Naive thymus-derived CD8-positive, alpha-beta T cell (primary cell): ENCODE measurements around the gene AKR1C2. TPM values are rescaled to one million over a fixed set of nuclear protein-coding genes. Genes with fewer than 3 reads are reported as not detected.
"Not testable (repeated sequence)": the region's sequence is repeated elsewhere in the genome, so short reads cannot be mapped to it uniquely, and the experiment has no call there.

ENCODE experiments used
- ATAC-seq, 2 donors: fragments of 150-1000 bp; cut with Tn5 transposase in 1 of 2; sonication (Bioruptor Pico), chemical (Tn5 transposase) in 1 of 2; 1 replicate in 1 of 2; 2 replicates in 1 of 2; pipeline ENCODE4 v1.10.0; 2021; ENCODE audit warnings: mild to moderate bottlenecking in 2 of 2, moderate library complexity in 2 of 2
- POLR2A ChIA-PET: fragments of 350-600 bp; sonication (Branson Sonifier 250); formaldehyde crosslinking; loops from one replicate; lab custom pipeline; 2021; ENCODE audit warnings: antibody characterized with exemption; lab: Charles Lee
- DNase-seq, 10 donors: peaks; one replicate each; pipeline versions ENCODE4 v3.0.0 to v3.0.0-alpha.2; 2020 to 2022
- H3K27ac Mint-ChIP-seq, 10 donors: one replicate each; pipeline ENCODE4 v1.8.0; 2020 to 2022; ENCODE audit warnings: mild to moderate bottlenecking in 10 of 10, mixed read lengths in 10 of 10, moderate library complexity in 4 of 10, inconsistent platforms in 1 of 10
- H3K27me3 Mint-ChIP-seq, 5 donors: one replicate each; pipeline ENCODE4 v1.8.0; 2021 to 2022; ENCODE audit warnings: mixed read lengths in 5 of 5
- H3K36me3 Mint-ChIP-seq, 3 donors: one replicate each; pipeline ENCODE4 v1.8.0; 2020 to 2022; ENCODE audit warnings: mixed read lengths in 3 of 3, mild to moderate bottlenecking in 2 of 3, inconsistent platforms in 1 of 3
- H3K4me1 Mint-ChIP-seq, 4 donors: one replicate each; pipeline ENCODE4 v1.8.0; 2021 to 2022; ENCODE audit warnings: mixed read lengths in 4 of 4
- H3K4me3 Mint-ChIP-seq, 10 donors: one replicate each; pipeline ENCODE4 v1.8.0; 2020 to 2022; ENCODE audit warnings: mild to moderate bottlenecking in 10 of 10, mixed read lengths in 10 of 10, moderate library complexity in 6 of 10, inconsistent platforms in 1 of 10
- H3K9me3 Mint-ChIP-seq, 9 donors: one replicate each; pipeline ENCODE4 v1.8.0; 2020 to 2022; ENCODE audit warnings: mixed read lengths in 9 of 9, mild to moderate bottlenecking in 3 of 9, inconsistent platforms in 1 of 9, moderate library complexity in 1 of 9
- polyA plus RNA-seq, 3 donors: library from polyadenylated mRNA; unstranded; fragments of 300-500 nt; fragmentation: Illumina TruSeq; gene quantifications; one replicate each; pipeline ENCODE4 v1.2.3, GENCODE V29; 2021
- total RNA-seq, 8 experiments: library from RNA in 2 of 8; stranded (reverse) in 2 of 8; gene quantifications; one replicate each; pipeline ENCODE4 v1.2.3 and lab custom pipeline; 2021 to 2026

The AKR1C2 gene
- total and polyA plus RNA-seq, 5 experiments from 2014 or later = not detected

DNA sequence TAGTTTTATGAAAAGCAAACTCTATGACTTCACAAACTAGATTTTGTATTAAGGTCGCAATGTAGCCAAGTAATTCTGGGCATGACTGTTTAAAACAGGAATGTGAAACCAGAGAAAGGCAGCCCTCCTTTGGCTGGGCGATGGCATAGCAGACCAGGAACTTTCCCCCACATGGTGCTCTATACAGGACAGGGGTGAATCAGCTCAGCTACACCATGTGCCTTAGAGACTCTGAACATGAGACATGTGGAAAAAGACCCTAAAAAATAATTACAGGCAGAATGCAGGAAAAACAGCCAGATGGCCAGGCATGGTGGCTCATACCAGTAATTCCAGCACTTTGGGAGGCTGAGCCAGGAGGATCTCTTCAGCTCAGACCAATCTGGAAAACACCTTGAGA lies 60.7 kb downstream of the AKR1C2 start:
- H3K4me3 Mint-ChIP-seq, ATAC-seq, POLR2A ChIA-PET, H3K4me1 Mint-ChIP-seq, H3K9me3 Mint-ChIP-seq, H3K27ac Mint-ChIP-seq, DNase-seq, H3K36me3 Mint-ChIP-seq: not testable (repeated sequence)
- peaks cover 0 to 19% (median 4%) of the 10 kb centered on the region in 5 donors for H3K27me3 Mint-ChIP-seq

DNA sequence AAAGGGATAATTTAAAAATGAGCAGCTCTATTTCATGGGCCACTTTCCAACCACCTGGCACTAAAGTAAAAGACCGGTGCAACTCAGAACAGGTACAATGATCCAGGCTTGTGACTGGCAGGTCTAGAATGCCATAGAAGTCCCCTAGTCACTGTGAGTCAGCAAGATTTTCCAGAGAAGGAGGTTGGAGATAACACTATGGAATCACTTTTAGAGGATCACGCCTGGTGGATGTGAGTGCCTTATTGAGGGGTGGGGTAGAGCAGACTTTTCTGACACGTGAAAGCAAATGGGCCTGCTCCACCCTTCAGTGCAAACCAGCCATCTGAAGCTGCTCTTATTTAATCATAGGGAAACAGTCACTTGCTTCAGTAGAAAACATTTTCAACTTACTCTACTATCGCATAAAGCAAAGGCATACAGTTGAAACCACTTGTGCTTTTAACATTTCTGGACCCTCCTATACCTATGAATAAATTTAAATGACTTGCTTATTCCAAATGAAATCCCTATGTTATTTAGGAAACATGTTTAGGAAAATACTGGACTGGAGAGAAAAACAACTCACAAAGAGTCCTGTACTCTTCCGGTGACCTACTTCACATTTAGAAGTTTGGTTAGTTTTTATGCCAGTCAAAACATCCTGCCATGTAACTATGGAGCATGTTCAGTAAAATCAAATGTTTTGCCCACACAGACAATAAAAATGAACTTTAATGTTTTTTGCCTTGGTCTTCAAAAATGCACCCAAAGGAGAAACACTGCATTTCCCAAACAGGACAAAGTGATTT lies 61.9 kb downstream of the AKR1C2 start:
- no peak overlapping the region for H3K4me3 Mint-ChIP-seq
- H3K27ac Mint-ChIP-seq = no peak overlapping the region
- no peaks in the 10 kb centered on the region for H3K9me3 Mint-ChIP-seq
- no peaks in the 10 kb centered on the region for H3K4me1 Mint-ChIP-seq
- peaks cover 0 to 14% (median 4%) of the 10 kb centered on the region in 5 donors for H3K27me3 Mint-ChIP-seq
- no peak for ATAC-seq
- DNase-seq = no peak
- H3K36me3 Mint-ChIP-seq = no peaks in the 10 kb centered on the region
- POLR2A ChIA-PET = no interaction called here

DNA sequence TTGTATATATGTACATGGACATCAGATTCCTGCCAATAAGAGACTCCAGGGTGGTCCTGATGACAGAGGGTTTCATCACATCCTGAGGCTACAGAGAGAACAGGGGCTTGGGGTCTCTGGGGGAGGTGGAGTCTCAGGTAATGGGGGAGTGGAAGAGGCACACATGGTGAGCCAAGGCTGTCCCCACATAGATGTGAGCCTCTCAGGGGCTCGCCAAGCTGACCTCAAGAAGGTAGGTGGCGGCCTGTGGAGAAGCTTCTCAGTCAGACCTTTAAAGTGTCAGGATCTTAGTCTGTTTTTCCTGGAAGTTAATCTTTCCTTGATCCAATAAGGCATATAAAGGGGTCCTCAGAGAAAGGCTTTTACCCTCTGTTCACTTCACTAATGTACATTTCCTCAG lies 62.7 kb downstream of the AKR1C2 start:
- not testable (repeated sequence) for ATAC-seq

DNA sequence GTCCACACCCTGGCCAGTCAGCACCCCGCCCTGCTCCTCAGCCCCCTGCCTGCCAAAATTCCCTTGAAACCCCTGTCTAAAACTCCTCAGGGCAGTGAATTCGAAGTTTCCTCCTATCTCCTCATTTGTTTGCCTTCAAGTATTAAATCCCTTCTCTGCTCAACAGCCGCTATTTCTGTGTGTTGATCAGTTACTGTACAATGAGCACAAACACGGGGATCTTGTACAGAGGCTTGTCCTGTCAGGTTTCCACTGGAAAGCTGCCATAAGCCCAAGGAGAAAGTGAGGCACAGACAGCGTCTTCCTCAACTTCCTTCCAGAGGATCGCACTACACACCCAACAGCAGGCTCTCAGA lies 63.6 kb downstream of the AKR1C2 start:
- H3K4me1 Mint-ChIP-seq, ATAC-seq, POLR2A ChIA-PET, DNase-seq, H3K4me3 Mint-ChIP-seq, H3K27ac Mint-ChIP-seq, H3K36me3 Mint-ChIP-seq, H3K9me3 Mint-ChIP-seq: not testable (repeated sequence)
- peaks cover 0 to 14% (median 7%) of the 10 kb centered on the region in 5 donors for H3K27me3 Mint-ChIP-seq

More for the DNA sequence above, 62.7 kb downstream of the AKR1C2 start:
- H3K4me1 Mint-ChIP-seq, H3K27ac Mint-ChIP-seq, POLR2A ChIA-PET, H3K9me3 Mint-ChIP-seq, DNase-seq, H3K36me3 Mint-ChIP-seq, H3K4me3 Mint-ChIP-seq: not testable (repeated sequence)
- peaks cover 0 to 14% (median 4%) of the 10 kb centered on the region in 5 donors for H3K27me3 Mint-ChIP-seq

DNA sequence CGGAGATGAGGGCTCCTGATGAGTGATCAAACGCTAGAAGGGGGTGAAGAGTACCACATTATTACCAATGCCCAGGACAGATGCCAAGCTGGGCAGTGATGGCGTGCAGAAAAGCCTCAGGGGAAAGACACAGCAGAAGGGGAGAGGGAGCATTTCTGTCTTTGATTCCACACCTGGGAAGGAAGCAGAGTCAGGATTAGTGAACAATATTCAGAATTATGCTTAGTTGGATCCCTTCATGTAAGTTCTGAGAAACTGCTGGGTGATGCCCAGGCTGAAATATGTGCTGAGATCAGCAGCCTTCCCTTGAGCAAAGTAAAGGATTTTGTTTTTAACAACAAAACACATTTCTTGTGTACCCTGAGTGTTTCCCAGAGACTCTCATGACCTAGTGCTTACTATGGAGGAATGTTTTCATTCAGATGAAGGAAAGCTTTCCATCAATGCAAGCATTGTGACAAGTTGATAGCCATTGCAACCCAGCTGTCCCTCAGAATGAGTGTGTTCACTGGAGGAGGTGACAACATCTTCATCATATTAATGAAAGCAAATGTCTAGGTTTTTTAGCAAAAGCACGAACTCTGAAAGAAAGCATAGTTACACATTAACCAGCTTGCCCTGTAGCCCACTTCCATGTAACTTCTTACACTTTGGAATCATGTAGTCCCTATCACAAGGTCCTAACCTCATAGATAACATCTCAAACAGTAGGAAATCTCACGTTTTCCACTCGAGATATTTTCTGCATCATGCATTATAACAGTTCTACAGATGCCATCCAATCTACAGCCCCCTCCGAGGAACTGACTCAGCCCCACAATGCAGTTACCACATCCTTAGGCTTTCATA lies 64.2 kb downstream of the AKR1C2 start:
- no peaks in the 10 kb centered on the region for H3K36me3 Mint-ChIP-seq
- peaks cover 0 to 14% (median 7%) of the 10 kb centered on the region in 5 donors for H3K27me3 Mint-ChIP-seq
- POLR2A ChIA-PET = no interaction called here
- DNase-seq (no peak), ATAC-seq (no peak)
- no peak overlapping the region for H3K27ac Mint-ChIP-seq
- H3K9me3 Mint-ChIP-seq = no peaks in the 10 kb centered on the region
- no peaks in the 10 kb centered on the region for H3K4me1 Mint-ChIP-seq
- H3K4me3 Mint-ChIP-seq = no peak overlapping the region

Other genes with a start within 250 kb of the AKR1C2 start
- gene AKR1E2, start 177.7 kb downstream of the AKR1C2 start, total RNA-seq = 10 to 100 TPM; 12.7 to 14.4 TPM
- gene AKR1E2, start 177.7 kb downstream of the AKR1C2 start, polyA plus RNA-seq = 1 to 10 TPM in 1 of 3 donors, under 1 TPM in 1, not detected in 1; 0.67 to 1.6 TPM
- 1 to 10 TPM; 3.0 to 3.4 TPM for gene AKR1C1, start 40.4 kb downstream of the AKR1C2 start, total RNA-seq
- under 1 TPM in 1 of 3 donors, not detected in 2; 0.14 TPM for gene AKR1C1, start 40.4 kb downstream of the AKR1C2 start, polyA plus RNA-seq
- 10 to 100 TPM; 14.6 to 14.7 TPM for gene AKR1C3, start 90.6 kb upstream of the AKR1C2 start, total RNA-seq
- gene AKR1C3, start 90.6 kb upstream of the AKR1C2 start, polyA plus RNA-seq = 1 to 10 TPM in 1 of 3 donors, under 1 TPM in 2; 0.67 to 5.9 (median 0.91) TPM
- 1 to 10 TPM; 1.1 to 1.3 TPM for gene AKR1C8, start 181.3 kb upstream of the AKR1C2 start, total RNA-seq
- not detected for gene AKR1C8, start 181.3 kb upstream of the AKR1C2 start, polyA plus RNA-seq
- not detected for gene AKR1C4, start 193.0 kb upstream of the AKR1C2 start, total RNA-seq
- not detected for gene AKR1C4, start 193.0 kb upstream of the AKR1C2 start, polyA plus RNA-seq